ACC112 (cell line): ENCODE data around the gene HMHB1.

ENCODE experiments used
- H2AFZ ChIP-seq: fragments of 200-600 bp; sonication (generic); one replicate; pipeline ENCODE4 v1.6.0; 2017; ENCODE audit warnings: antibody characterized with exemption, low read length; ENCODE audit not compliant: unreplicated experiment
- H3K27ac ChIP-seq: fragments of 200-600 bp; sonication (generic); 2 replicates; pipeline ENCODE4 v1.5.1; 2014; ENCODE audit warnings: low read depth, mild to moderate bottlenecking, antibody characterized with exemption, low read length, moderate library complexity
- H3K27me3 ChIP-seq: fragments of 200-600 bp; sonication (generic); 2 replicates; pipeline ENCODE4 v1.6.1; 2014; ENCODE audit warnings: mild to moderate bottlenecking, antibody characterized with exemption, low read length, moderate library complexity, mixed read lengths; ENCODE audit not compliant: insufficient read depth
- H3K36me3 ChIP-seq: fragments of 200-600 bp; sonication (generic); 2 replicates; pipeline ENCODE4 v1.6.1; 2016; ENCODE audit warnings: mild to moderate bottlenecking, antibody characterized with exemption, low read length, moderate library complexity, mixed read lengths; ENCODE audit not compliant: insufficient read depth
- H3K4me1 ChIP-seq: fragments of 200-600 bp; sonication (generic); one replicate; pipeline ENCODE4 v1.6.1; 2016; ENCODE audit warnings: low read length, mixed read lengths; ENCODE audit not compliant: insufficient read depth, unreplicated experiment, control insufficient read depth
- H3K4me3 ChIP-seq: fragments of 200-600 bp; sonication (generic); 2 replicates; pipeline ENCODE4 v1.5.1; 2014; ENCODE audit warnings: mild to moderate bottlenecking, low read depth, low read length
- H3K79me2 ChIP-seq: fragments of 200-600 bp; sonication (generic); one replicate; pipeline ENCODE4 v1.6.0; 2016; ENCODE audit warnings: low read length; ENCODE audit not compliant: control insufficient read depth, unreplicated experiment, insufficient read depth

The HMHB1 gene

GRCh38 chr5:143812085-143812705 is at the start of gene HMHB1:
HMHB1 (plus strand) TSS chr5:143812161.
- H2AFZ ChIP-seq: no peak within 1 kb of the TSS
- H3K4me1 ChIP-seq: no peaks in the 10 kb centered on the region
- H3K27me3 ChIP-seq: no peaks in the 10 kb centered on the region
- no peak within 1 kb of the TSS for H3K27ac ChIP-seq
- H3K4me3 ChIP-seq: no peak within 1 kb of the TSS
- H3K36me3 ChIP-seq: no peaks in the 10 kb centered on the region
- H3K79me2 ChIP-seq: no peaks in the 10 kb centered on the region

DNA sequence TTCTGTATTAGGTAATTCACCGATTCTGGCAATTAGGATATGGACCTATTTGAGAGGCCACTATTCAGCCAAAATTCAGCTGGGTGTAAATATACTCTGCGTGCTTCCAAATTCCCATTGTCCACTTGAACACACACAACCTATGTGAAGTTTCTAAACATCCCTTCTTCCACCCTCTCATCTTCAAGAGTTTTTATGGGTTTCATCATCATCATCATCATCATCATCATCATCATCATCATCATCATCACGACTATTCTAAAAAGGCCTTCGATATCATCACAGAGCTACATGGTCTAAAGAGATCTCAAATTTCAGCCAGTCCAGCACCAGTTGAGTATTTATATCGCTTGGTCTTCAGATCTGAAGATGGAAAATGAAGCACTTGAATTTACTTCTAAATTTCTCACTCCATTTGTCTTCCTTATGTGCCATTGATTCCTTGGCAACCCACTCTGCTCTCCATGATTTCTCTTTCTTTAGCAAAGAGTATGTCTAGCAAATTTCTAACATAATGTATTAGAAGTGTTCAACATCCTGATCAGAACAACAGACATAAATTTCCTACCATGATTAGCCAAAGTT is 49.2 kb upstream of the HMHB1 start:
- H3K27me3 ChIP-seq: no peaks in the 10 kb centered on the region
- H3K4me1 ChIP-seq: no peaks in the 10 kb centered on the region
- H3K36me3 ChIP-seq: no peaks in the 10 kb centered on the region
- no peak overlapping the region for H2AFZ ChIP-seq
- no peak overlapping the region for H3K27ac ChIP-seq
- H3K4me3 ChIP-seq: no peak overlapping the region
- no peaks in the 10 kb centered on the region for H3K79me2 ChIP-seq

DNA sequence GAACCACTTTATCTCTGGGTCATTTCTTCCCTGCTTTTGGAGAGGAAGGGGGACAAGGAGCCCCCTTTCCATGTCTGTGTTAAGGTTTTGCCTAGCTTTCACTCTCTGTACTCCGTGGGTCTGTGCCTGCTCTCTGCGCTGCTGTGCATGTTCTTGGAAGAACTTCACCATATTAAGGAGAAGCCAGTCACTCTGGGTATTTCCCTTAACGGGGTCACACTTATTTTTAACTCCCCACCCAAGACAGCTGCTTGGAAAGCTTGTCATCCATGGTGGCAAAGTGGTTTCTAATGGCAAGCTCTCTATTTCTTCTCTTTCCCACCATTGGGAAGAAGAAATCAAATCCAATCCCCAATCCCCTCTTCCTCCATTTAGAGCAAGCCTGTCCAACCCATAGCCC is 44.8 kb upstream of the HMHB1 start:
- Histone ChIP-seq H3K4me3 (no peak overlapping the region), H2AFZ (no peak overlapping the region), H3K36me3 (no peaks in the 10 kb centered on the region), H3K27me3 (no peaks in the 10 kb centered on the region), H3K79me2 (no peaks in the 10 kb centered on the region), H3K4me1 (no peaks in the 10 kb centered on the region), H3K27ac (no peak overlapping the region)

- H3K4me3 ChIP-seq: no peak overlapping the region
- no peak overlapping the region for H3K27ac ChIP-seq
- H2AFZ ChIP-seq: no peak overlapping the region
- H3K79me2 ChIP-seq: no peaks in the 10 kb centered on the region
- H3K36me3 ChIP-seq: no peaks in the 10 kb centered on the region
- no peaks in the 10 kb centered on the region for H3K4me1 ChIP-seq
- no peaks in the 10 kb centered on the region for H3K27me3 ChIP-seq
Observed at GRCh38 chr5:143769026-143769786, 42.8 kb upstream of the HMHB1 start.

- no peaks in the 10 kb centered on the region for H3K27me3 ChIP-seq
- no peaks in the 10 kb centered on the region for H3K79me2 ChIP-seq
- peaks cover 3% of the 10 kb centered on the region for H3K4me1 ChIP-seq
- H2AFZ ChIP-seq: no peak overlapping the region
- no peaks in the 10 kb centered on the region for H3K36me3 ChIP-seq
- H3K27ac ChIP-seq: no peak overlapping the region
- no peak overlapping the region for H3K4me3 ChIP-seq
Observed at GRCh38 chr5:143770450-143770849, 41.5 kb upstream of the HMHB1 start.

DNA sequence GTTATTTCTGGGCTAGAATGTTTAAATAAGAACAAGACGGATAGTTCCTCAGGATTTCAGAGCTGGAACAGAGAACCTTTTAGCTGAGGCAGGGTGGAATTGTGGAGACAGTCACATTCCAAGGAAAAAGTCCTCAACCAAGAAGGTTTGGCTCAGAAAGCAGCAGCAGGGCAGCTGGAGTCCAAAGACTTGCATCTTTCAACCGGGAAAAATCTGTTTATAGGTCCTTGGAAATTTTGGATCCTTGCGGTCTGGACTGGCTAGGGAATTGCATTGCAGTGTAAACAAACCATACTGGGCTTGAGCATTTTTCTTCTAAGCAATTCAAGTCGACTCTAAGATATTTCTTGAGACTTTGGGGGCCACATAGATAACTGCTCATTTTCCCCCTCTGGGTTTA is 40.8 kb upstream of the HMHB1 start:
- no peak overlapping the region for H2AFZ ChIP-seq

GRCh38 chr5:143771602-143772001 is 40.4 kb upstream of the HMHB1 start:
- H3K79me2 ChIP-seq: no peaks in the 10 kb centered on the region
- H3K4me3 ChIP-seq: no peak overlapping the region
- H3K27me3 ChIP-seq: no peaks in the 10 kb centered on the region
- H3K4me1 ChIP-seq: peaks cover 4% of the 10 kb centered on the region
- H2AFZ ChIP-seq: no peak overlapping the region
- no peak overlapping the region for H3K27ac ChIP-seq
- no peaks in the 10 kb centered on the region; the same call in 1 of the 2 replicates for H3K36me3 ChIP-seq

More for the DNA sequence above, 40.8 kb upstream of the HMHB1 start:
- Histone ChIP-seq H3K36me3 (no peaks in the 10 kb centered on the region), H3K79me2 (no peaks in the 10 kb centered on the region), H3K27ac (no peak overlapping the region), H3K4me1 (peaks cover 4% of the 10 kb centered on the region), H3K4me3 (no peak overlapping the region), H3K27me3 (no peaks in the 10 kb centered on the region)

DNA sequence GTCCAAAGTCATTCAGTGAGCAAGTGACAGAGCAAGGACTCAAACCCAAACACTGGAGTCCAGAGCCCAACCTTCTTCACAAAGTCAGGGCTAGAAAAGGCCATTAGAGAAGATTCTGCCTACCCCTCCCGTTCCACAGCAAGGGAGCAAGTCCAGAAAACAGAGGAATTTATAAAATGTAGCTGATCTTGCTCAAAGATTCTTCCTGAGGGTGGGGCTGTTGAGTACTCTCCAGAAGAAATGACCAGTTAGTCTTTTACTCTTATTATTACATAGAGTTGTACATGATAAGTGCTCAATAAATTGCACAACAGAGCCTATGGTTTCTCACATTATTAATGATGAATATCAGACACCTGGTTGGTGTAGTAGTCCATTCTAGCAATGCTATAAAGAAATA is 39.3 kb upstream of the HMHB1 start:
- Histone ChIP-seq H2AFZ (no peak overlapping the region), H3K4me3 (no peak overlapping the region), H3K4me1 (peaks cover 4% of the 10 kb centered on the region), H3K27me3 (no peaks in the 10 kb centered on the region), H3K79me2 (no peaks in the 10 kb centered on the region), H3K27ac (no peak overlapping the region), H3K36me3 (no peaks in the 10 kb centered on the region; the same call in 1 of the 2 replicates)

GRCh38 chr5:143775258-143775657 is 36.7 kb upstream of the HMHB1 start:
- Histone ChIP-seq H3K79me2 (no peaks in the 10 kb centered on the region), H3K27ac (no peak overlapping the region), H2AFZ (peak overlapping the region; percentile 37), H3K27me3 (no peaks in the 10 kb centered on the region), H3K36me3 (no peaks in the 10 kb centered on the region; the same call in 1 of the 2 replicates), H3K4me3 (no peak overlapping the region), H3K4me1 (peaks cover 4% of the 10 kb centered on the region)

GRCh38 chr5:143776951-143777350 is 35.0 kb upstream of the HMHB1 start:
- Histone ChIP-seq H3K4me1 (peaks cover 4% of the 10 kb centered on the region), H3K4me3 (no peak overlapping the region), H3K27ac (no peak overlapping the region), H3K27me3 (no peaks in the 10 kb centered on the region), H2AFZ (no peak overlapping the region), H3K36me3 (no peaks in the 10 kb centered on the region; the same call in 1 of the 2 replicates), H3K79me2 (no peaks in the 10 kb centered on the region)

- Histone ChIP-seq H3K4me3 (no peak overlapping the region), H2AFZ (no peak overlapping the region), H3K36me3 (no peaks in the 10 kb centered on the region; the same call in 1 of the 2 replicates), H3K4me1 (peaks cover 4% of the 10 kb centered on the region), H3K27me3 (no peaks in the 10 kb centered on the region), H3K27ac (no peak overlapping the region), H3K79me2 (no peaks in the 10 kb centered on the region)
Observed at GRCh38 chr5:143779506-143779905, 32.5 kb upstream of the HMHB1 start.
